Neural progenitor cell (in vitro differentiated cells): ENCODE results near the gene SMOC2.

Experiments
- EZH2 ChIP-seq: fragments of 200-600 bp; sonication (generic); IDR thresholded peaks from 2 replicates; pipeline ENCODE4 v1.6.1; 2017; ENCODE audit warnings: antibody characterized with exemption, mild to moderate bottlenecking, moderate library complexity
- TF ChIP-seq, protein P1 (sequence below): fragments of 200-600 bp; sonication (generic); IDR thresholded peaks from 2 replicates; pipeline ENCODE4 v1.5.1; 2017; ENCODE audit warnings: antibody characterized with exemption, mild to moderate bottlenecking

- TF ChIP-seq, protein P1, sequence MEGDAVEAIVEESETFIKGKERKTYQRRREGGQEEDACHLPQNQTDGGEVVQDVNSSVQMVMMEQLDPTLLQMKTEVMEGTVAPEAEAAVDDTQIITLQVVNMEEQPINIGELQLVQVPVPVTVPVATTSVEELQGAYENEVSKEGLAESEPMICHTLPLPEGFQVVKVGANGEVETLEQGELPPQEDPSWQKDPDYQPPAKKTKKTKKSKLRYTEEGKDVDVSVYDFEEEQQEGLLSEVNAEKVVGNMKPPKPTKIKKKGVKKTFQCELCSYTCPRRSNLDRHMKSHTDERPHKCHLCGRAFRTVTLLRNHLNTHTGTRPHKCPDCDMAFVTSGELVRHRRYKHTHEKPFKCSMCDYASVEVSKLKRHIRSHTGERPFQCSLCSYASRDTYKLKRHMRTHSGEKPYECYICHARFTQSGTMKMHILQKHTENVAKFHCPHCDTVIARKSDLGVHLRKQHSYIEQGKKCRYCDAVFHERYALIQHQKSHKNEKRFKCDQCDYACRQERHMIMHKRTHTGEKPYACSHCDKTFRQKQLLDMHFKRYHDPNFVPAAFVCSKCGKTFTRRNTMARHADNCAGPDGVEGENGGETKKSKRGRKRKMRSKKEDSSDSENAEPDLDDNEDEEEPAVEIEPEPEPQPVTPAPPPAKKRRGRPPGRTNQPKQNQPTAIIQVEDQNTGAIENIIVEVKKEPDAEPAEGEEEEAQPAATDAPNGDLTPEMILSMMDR = no peak
- no peak for TF ChIP-seq EZH2
Measured at GRCh38 chr6:168589275-168589674, 148.3 kb downstream of the SMOC2 start.
